ENCODE results near the gene SYTL3.

The SYTL3 gene

GRCh38 chr6:158707821-158708195 is 58.0 kb downstream of the SYTL3 start:
- no peak overlapping the region for H3K4me3 ChIP-seq (ENCODE audit: low read depth, low read length)
- in situ Hi-C loops (cut with HindIII; ENCODE audit: low sequenced_read_pairs): loop anchor here (5.0 kb wide), 2 partner anchors 49 to 264 kb away; no protein-coding TSS in a partner anchor
- peak; percentile 70 for DNase-seq (ENCODE audit: low read depth)
- TF ChIP-seq, protein P1, sequence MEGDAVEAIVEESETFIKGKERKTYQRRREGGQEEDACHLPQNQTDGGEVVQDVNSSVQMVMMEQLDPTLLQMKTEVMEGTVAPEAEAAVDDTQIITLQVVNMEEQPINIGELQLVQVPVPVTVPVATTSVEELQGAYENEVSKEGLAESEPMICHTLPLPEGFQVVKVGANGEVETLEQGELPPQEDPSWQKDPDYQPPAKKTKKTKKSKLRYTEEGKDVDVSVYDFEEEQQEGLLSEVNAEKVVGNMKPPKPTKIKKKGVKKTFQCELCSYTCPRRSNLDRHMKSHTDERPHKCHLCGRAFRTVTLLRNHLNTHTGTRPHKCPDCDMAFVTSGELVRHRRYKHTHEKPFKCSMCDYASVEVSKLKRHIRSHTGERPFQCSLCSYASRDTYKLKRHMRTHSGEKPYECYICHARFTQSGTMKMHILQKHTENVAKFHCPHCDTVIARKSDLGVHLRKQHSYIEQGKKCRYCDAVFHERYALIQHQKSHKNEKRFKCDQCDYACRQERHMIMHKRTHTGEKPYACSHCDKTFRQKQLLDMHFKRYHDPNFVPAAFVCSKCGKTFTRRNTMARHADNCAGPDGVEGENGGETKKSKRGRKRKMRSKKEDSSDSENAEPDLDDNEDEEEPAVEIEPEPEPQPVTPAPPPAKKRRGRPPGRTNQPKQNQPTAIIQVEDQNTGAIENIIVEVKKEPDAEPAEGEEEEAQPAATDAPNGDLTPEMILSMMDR (IDR thresholded peaks at IDR 0.05; ENCODE audit: low read depth, low read length, missing control alignments): no peak

DNA sequence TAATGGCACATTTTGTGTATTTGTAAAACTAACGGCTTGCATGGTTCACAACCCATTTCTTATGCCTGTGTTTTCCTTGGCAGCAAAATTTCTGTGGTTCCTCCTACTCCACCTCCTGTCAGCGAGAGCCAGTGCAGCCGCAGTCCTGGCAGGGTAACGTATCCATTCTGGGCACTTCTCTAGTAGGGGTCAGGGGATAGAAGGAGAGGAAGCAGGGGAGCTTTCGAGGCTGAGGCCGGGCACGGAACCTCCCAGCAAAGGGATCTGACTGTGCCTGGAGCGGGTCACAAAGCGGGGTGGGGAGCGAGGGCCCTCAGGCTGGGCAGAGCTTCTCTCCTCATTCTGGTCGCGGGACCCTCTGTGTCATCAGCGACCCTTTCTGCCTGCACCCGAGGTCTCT is 58.4 kb downstream of the SYTL3 start:
- no peak overlapping the region for H3K4me3 ChIP-seq (ENCODE audit: low read depth, low read length)
- in situ Hi-C loops (cut with HindIII; ENCODE audit: low sequenced_read_pairs): loop anchor here (5.0 kb wide), 2 partner anchors 49 to 264 kb away; no protein-coding TSS in a partner anchor
- TF ChIP-seq, protein P1 (IDR thresholded peaks at IDR 0.05; ENCODE audit: low read depth, low read length, missing control alignments): peak; percentile 10
- peak; percentile 74 for DNase-seq (ENCODE audit: low read depth)

DNA sequence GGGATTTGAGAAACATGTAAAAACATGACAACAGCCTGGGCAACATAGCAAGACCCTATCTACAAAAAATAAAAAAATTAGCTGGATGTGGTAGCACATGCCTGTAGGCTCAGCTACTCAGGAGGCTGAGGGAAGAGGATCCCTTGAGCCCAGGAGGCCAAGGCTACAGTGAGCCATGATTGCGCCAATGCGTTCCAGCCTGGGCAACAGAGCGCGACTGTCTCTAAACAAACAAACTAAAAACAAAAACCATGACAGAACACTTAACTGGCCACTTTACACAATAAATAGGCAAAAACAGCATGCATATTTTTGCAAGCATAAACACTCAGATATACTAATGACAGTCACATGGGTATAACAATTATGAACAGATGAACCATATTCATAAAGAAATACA is 60.0 kb downstream of the SYTL3 start:
- TF ChIP-seq, protein P1 (IDR thresholded peaks at IDR 0.05; ENCODE audit: low read depth, low read length, missing control alignments): no peak
- no peak for DNase-seq (ENCODE audit: low read depth)
- in situ Hi-C loops (cut with HindIII; ENCODE audit: low sequenced_read_pairs): loop anchor here (5.0 kb wide), 2 partner anchors 47 to 262 kb away; no protein-coding TSS in a partner anchor
- no peak overlapping the region for H3K4me3 ChIP-seq (ENCODE audit: low read depth, low read length)

DNA sequence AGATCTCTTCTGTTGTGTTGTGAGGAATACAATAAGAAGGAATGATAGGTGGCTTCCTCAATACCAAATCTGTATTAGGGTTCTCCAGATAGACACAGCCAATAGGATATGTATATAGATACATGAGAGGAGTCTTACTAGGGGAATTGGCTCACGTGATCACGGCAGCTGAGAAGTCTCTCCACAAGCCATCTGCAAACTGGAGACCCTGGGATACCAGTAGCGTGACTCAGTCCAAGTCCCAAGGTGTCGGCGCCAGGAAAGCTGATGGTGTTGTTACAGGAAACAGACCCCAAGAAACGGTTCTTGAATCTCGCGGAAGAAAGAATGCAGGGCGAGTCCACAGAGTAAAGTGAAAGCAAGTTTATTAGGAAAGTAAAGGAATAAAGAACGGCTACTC is 61.4 kb downstream of the SYTL3 start:
- in situ Hi-C loops (cut with HindIII; ENCODE audit: low sequenced_read_pairs): no loop called here
- TF ChIP-seq, protein P1 (IDR thresholded peaks at IDR 0.05; ENCODE audit: low read depth, low read length, missing control alignments): no peak
- no peak overlapping the region for H3K4me3 ChIP-seq (ENCODE audit: low read depth, low read length)
- DNase-seq (ENCODE audit: low read depth): no peak

- DNase-seq (ENCODE audit: low read depth): no peak
- in situ Hi-C loops (cut with HindIII; ENCODE audit: low sequenced_read_pairs): no loop called here
- TF ChIP-seq, protein P1 (IDR thresholded peaks at IDR 0.05; ENCODE audit: low read depth, low read length, missing control alignments): no peak
- H3K4me3 ChIP-seq (ENCODE audit: low read depth, low read length): no peak overlapping the region
Observed at GRCh38 chr6:158713469-158713868, 63.6 kb downstream of the SYTL3 start.

DNA sequence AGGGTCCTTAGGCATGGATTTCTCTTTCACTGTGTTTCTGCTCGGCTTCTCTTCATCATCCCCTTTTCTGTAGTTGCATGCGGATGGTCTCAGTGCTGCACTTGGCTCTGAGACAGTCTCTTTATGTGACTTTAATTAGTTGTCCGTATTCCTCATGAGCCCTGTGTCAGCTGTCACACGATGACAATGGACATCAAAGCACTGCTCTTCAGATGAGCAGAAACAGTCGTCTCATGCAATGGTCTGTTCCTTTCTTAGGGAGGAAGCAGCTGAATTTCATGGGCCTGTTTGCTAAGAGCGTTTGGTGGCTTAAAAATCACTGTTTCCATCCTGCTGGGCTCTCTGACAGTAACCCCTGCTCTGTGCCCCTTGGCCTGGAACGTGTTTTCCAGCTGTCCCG is 64.9 kb downstream of the SYTL3 start:
- in situ Hi-C loops (cut with HindIII; ENCODE audit: low sequenced_read_pairs): no loop called here
- no peak overlapping the region for H3K4me3 ChIP-seq (ENCODE audit: low read depth, low read length)
- DNase-seq (ENCODE audit: low read depth): no peak
- TF ChIP-seq, protein P1 (IDR thresholded peaks at IDR 0.05; ENCODE audit: low read depth, low read length, missing control alignments): no peak
